UCSD-AML1 (cell line): Measurements from ENCODE around the gene ZNF446.

ENCODE experiments used
- DNase-seq: peaks from one replicate; lab custom pipeline; 2025; ENCODE audit not compliant: unreplicated experiment; lab: John Stamatoyannopoulos, UW

Gene ZNF446

GRCh38 chr19:58521651-58522050, 45.5 kb downstream of the ZNF446 start:
- DNase-seq, result no peak

- DNase-seq, result no peak
These were observed 46.6 kb downstream of the ZNF446 start for GRCh38 chr19:58522709-58523108.

- DNase-seq, result no peak
These were observed 53.3 kb downstream of the ZNF446 start for GRCh38 chr19:58529405-58529804.
